ENCODE data around the gene RNGTT. TPM values are rescaled to one million over a fixed set of nuclear protein-coding genes. Genes with fewer than 3 reads are reported as not detected.
"Not testable (repeated sequence)": the region's sequence is repeated elsewhere in the genome, so short reads cannot be mapped to it uniquely, and the experiment has no call there.

The RNGTT gene
- total RNA-seq, 2 experiments from 2014 or later = 11.6 to 12.4 TPM

DNA sequence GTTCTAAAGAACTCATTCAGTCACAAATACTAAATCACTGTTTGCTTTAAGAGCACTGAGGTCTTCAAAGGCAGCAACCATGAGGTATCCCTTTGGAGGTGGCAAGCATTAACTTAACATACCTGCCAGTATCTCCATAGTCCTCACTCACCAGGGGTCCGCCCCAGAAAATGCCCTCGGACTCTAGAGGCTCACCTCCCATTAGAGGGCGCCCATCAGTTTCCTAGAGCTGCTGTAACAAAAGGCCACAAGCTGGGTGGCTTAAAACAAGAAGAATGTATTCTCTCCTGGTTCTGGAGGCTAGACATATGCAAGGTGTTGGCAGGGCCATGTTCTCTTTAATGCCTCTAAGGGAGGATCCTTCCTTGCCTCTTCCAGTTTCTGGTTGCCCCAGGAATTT, 12.0 kb upstream of the RNGTT start:
- Mint-ChIP-seq H3K27ac (no peak overlapping the region), H3K4me3 (no peak overlapping the region), H3K36me3 (ENCODE audit: low read depth) (no peaks in the 10 kb centered on the region), H3K4me1 (ENCODE audit: low read depth) (no peaks in the 10 kb centered on the region), H3K27me3 (no peaks in the 10 kb centered on the region), H3K9me3 (no peaks in the 10 kb centered on the region)
- Histone ChIP-seq H3K4me3 (ENCODE audit: low read length) (no peak overlapping the region), H3K4me1 (ENCODE audit: insufficient read depth, low read length) (no peaks in the 10 kb centered on the region), H3K27me3 (ENCODE audit: control insufficient read depth in 1 of 2, insufficient read depth in 2 of 2, low read length in 2 of 2) (no peaks in the 10 kb centered on the region), H3K27ac (ENCODE audit: low read depth in 1 of 2, low read length in 2 of 2) (no peak overlapping the region), H3K36me3 (ENCODE audit: insufficient read depth, low read length) (no peaks in the 10 kb centered on the region), H3K9me3 (ENCODE audit: control insufficient read depth in 1 of 2, insufficient read depth in 1 of 2, low read length in 2 of 2) (no peaks in the 10 kb centered on the region)
- ATAC-seq (ENCODE audit: poor library complexity) (no peak), DNase-seq (no peak)
- TF ChIP-seq, protein P1, sequence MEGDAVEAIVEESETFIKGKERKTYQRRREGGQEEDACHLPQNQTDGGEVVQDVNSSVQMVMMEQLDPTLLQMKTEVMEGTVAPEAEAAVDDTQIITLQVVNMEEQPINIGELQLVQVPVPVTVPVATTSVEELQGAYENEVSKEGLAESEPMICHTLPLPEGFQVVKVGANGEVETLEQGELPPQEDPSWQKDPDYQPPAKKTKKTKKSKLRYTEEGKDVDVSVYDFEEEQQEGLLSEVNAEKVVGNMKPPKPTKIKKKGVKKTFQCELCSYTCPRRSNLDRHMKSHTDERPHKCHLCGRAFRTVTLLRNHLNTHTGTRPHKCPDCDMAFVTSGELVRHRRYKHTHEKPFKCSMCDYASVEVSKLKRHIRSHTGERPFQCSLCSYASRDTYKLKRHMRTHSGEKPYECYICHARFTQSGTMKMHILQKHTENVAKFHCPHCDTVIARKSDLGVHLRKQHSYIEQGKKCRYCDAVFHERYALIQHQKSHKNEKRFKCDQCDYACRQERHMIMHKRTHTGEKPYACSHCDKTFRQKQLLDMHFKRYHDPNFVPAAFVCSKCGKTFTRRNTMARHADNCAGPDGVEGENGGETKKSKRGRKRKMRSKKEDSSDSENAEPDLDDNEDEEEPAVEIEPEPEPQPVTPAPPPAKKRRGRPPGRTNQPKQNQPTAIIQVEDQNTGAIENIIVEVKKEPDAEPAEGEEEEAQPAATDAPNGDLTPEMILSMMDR (IDR thresholded peaks at IDR 0.05) = no peak
- ChIA-PET CTCF (no interaction called here), POLR2A (no interaction called here)
- intact Hi-C loops (cut with DNase I, micrococcal nuclease) = no loop called here

DNA sequence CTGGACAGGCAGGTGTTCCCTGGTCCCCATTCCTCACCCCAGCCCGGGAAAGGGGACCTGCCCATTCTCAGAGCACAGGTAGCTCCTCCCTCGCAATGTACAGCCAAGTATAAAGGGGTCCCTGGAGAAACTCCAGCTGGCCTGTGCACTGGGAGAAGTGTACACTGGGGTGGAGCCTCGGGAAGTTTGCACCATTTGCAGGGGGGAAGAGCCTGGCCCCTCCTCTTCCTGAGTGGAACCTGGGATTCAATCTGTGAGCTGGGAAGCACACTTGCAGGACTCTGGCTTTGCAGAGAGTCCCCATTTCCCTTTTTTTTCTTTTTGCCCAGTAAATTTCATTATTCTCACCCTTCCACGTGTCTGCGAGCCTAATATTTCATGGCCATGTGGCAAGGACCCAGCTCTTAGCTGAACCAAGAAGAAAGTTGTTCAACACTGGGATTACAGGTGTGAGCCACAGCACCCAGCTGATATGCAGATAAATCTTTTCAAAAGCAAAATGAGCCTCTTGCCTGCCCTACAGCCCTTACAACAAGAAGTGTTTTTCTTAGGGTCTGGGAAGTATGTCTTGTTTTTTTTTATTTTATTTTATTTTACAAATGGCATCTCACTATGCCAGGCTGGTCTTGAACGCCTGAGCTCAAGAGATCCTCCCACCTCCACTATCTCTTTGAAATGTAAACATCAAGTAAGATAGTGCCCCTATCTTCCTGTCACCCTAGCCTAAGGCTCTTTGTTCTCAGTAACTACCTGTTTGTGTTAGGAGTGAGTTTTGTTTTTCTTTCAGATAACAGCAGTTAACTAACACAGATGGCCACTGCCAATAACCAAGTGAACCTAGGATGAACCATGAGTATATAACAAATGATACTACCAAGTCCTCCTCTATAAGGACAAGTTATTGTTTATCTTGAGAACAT, 9.3 kb upstream of the RNGTT start:
- TF ChIP-seq, protein P1 (IDR thresholded peaks at IDR 0.05) = no peak
- H3K27me3 ChIP-seq (ENCODE audit: control insufficient read depth in 1 of 2, insufficient read depth in 2 of 2, low read length in 2 of 2) = no peaks in the 10 kb centered on the region
- no peaks in the 10 kb centered on the region for H3K27me3 Mint-ChIP-seq
- H3K4me3 ChIP-seq (ENCODE audit: low read length) = no peak overlapping the region
- CTCF ChIA-PET = interaction anchor here (1.9 kb wide), 1 partner anchor 10 kb away, joined by 4 read pairs; no protein-coding TSS in a partner anchor
- intact Hi-C loops (cut with DNase I, micrococcal nuclease) = no loop called here
- no peaks in the 10 kb centered on the region for H3K4me1 ChIP-seq (ENCODE audit: insufficient read depth, low read length)
- H3K36me3 Mint-ChIP-seq (ENCODE audit: low read depth) = no peaks in the 10 kb centered on the region
- H3K27ac Mint-ChIP-seq = no peak overlapping the region
- H3K36me3 ChIP-seq (ENCODE audit: insufficient read depth, low read length) = no peaks in the 10 kb centered on the region
- H3K4me1 Mint-ChIP-seq (ENCODE audit: low read depth) = no peaks in the 10 kb centered on the region
- no peaks in the 10 kb centered on the region for H3K9me3 ChIP-seq (ENCODE audit: control insufficient read depth in 1 of 2, insufficient read depth in 1 of 2, low read length in 2 of 2)
- H3K27ac ChIP-seq (ENCODE audit: low read depth in 1 of 2, low read length in 2 of 2) = no peak overlapping the region
- POLR2A ChIA-PET = interaction anchor here (0.5 to 1.2 kb wide), 3 partner anchors 9 to 710 kb away, joined by 3 to 4 read pairs (median 3); partner anchors contain the start of gene RNGTT
- ATAC-seq (ENCODE audit: poor library complexity) (no peak), DNase-seq (no peak)
- H3K4me3 Mint-ChIP-seq = no peak overlapping the region
- H3K9me3 Mint-ChIP-seq = no peaks in the 10 kb centered on the region

DNA sequence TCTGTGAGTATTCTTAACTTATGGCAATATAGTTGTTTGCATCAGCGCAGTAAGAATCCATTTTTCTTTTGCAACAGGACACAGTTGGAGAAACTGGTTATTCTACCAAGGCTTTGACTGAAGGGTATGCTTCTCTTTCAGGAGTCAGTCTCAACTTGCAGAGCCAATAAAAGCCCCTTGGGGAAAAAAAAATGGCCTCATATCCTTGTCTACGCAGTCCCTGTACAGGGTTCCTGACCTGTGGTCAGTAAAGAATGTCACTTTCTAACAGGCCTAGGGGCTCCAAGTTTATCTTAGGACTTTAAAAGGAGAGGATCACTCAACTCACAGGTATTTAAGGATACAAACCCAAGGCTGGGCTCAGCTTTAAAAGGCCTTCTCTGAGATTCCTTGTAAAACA, 6.9 kb upstream of the RNGTT start:
- Mint-ChIP-seq H3K4me1 (ENCODE audit: low read depth) (peaks cover 4% of the 10 kb centered on the region), H3K27ac (no peak overlapping the region), H3K4me3 (no peak overlapping the region), H3K27me3 (no peaks in the 10 kb centered on the region), H3K9me3 (peaks cover 3% of the 10 kb centered on the region), H3K36me3 (ENCODE audit: low read depth) (no peaks in the 10 kb centered on the region)
- no peak for ATAC-seq (ENCODE audit: poor library complexity)
- Histone ChIP-seq H3K4me3 (ENCODE audit: low read length) (no peak overlapping the region), H3K9me3 (ENCODE audit: control insufficient read depth in 1 of 2, insufficient read depth in 1 of 2, low read length in 2 of 2) (peaks cover 0 to 4% of the 10 kb centered on the region in 2 experiments), H3K4me1 (ENCODE audit: insufficient read depth, low read length) (no peaks in the 10 kb centered on the region), H3K27me3 (ENCODE audit: control insufficient read depth in 1 of 2, insufficient read depth in 2 of 2, low read length in 2 of 2) (no peaks in the 10 kb centered on the region), H3K36me3 (ENCODE audit: insufficient read depth, low read length) (no peaks in the 10 kb centered on the region), H3K27ac (ENCODE audit: low read depth in 1 of 2, low read length in 2 of 2) (no peak overlapping the region)
- ChIA-PET POLR2A (no interaction called here), CTCF (no interaction called here)
- intact Hi-C loops (cut with DNase I, micrococcal nuclease) = no loop called here
- DNase-seq = no peak
- TF ChIP-seq, protein P1 (IDR thresholded peaks at IDR 0.05) = no peak

DNA sequence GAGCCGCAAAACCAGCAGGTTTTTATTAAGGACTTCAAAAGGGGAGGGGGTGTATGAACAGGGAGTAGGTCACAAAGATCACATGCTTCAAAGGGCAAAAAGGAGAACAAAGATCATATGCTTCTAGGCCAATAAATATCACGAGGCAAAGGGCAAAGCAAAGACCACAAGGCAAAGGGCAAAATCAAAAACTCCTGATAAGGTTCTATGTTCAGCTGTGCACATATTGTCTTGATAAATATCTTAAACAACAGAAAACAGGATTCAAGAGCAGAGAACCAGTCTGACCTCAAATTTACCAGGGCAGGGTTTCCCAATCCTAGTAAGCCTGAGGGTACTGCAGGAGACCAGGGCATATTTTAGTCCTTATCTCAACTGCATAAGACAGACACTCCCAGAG, 5.8 kb upstream of the RNGTT start:
- H3K27me3 Mint-ChIP-seq; H3K9me3 Mint-ChIP-seq; H3K27ac ChIP-seq (ENCODE audit: low read depth in 1 of 2, low read length in 2 of 2); POLR2A ChIA-PET; ATAC-seq (ENCODE audit: poor library complexity); H3K4me3 ChIP-seq (ENCODE audit: low read length); H3K27me3 ChIP-seq (ENCODE audit: control insufficient read depth in 1 of 2, insufficient read depth in 2 of 2, low read length in 2 of 2); H3K27ac Mint-ChIP-seq; DNase-seq; H3K9me3 ChIP-seq (ENCODE audit: control insufficient read depth in 1 of 2, insufficient read depth in 1 of 2, low read length in 2 of 2); H3K4me3 Mint-ChIP-seq; CTCF ChIA-PET; H3K36me3 ChIP-seq (ENCODE audit: insufficient read depth, low read length); H3K4me1 ChIP-seq (ENCODE audit: insufficient read depth, low read length); H3K36me3 Mint-ChIP-seq (ENCODE audit: low read depth): not testable (repeated sequence)
- intact Hi-C loops (cut with DNase I, micrococcal nuclease) = loop anchor here (5.0 to 10.0 kb wide), 3 partner anchors 108 to 466 kb away; partner anchors contain the start of genes ANKRD6 (in 1 of the 2) and UBE2J1 (in 1 of the 2)
- H3K4me1 Mint-ChIP-seq (ENCODE audit: low read depth) = peaks cover 14% of the 10 kb centered on the region

Data from CD4-positive, alpha-beta T cell (primary cell).